ENCODE measurements around the gene UBALD2. TPM values are rescaled to one million over a fixed set of nuclear protein-coding genes. Genes with fewer than 3 reads are reported as not detected.

Gene UBALD2
- polyA plus RNA-seq, 1 donor (not counting 4 experiments of a cell fraction or from before 2014, with no cell fraction given): 33.9 TPM

- no peak overlapping the region for H3K9ac ChIP-seq (ENCODE audit: control insufficient read depth, extremely low read depth, insufficient read depth, low read length)
- no peak for TF ChIP-seq EZH2 (IDR thresholded peaks at IDR 0.05; ENCODE audit: low read length)
- TF ChIP-seq, protein P1, sequence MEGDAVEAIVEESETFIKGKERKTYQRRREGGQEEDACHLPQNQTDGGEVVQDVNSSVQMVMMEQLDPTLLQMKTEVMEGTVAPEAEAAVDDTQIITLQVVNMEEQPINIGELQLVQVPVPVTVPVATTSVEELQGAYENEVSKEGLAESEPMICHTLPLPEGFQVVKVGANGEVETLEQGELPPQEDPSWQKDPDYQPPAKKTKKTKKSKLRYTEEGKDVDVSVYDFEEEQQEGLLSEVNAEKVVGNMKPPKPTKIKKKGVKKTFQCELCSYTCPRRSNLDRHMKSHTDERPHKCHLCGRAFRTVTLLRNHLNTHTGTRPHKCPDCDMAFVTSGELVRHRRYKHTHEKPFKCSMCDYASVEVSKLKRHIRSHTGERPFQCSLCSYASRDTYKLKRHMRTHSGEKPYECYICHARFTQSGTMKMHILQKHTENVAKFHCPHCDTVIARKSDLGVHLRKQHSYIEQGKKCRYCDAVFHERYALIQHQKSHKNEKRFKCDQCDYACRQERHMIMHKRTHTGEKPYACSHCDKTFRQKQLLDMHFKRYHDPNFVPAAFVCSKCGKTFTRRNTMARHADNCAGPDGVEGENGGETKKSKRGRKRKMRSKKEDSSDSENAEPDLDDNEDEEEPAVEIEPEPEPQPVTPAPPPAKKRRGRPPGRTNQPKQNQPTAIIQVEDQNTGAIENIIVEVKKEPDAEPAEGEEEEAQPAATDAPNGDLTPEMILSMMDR (optimal IDR thresholded peaks at IDR 0.05 in 1 of 3, IDR thresholded peaks at IDR 0.05 in 1 of 3, conservative IDR thresholded peaks at IDR 0.05 in 1 of 3; ENCODE audit: extremely low read depth in 1 of 3, insufficient read depth in 2 of 3, low read length in 3 of 3): no peak
- dilution Hi-C loops (cut with MboI; ENCODE audit: extremely low pct_ligation_motif_present, low sequenced_read_pairs): no loop called here
These were observed 31.7 kb downstream of the UBALD2 start for GRCh38 chr17:76296889-76297288.

GRCh38 chr17:76297436-76297835 is 32.3 kb downstream of the UBALD2 start:
- DNase-seq (ENCODE audit: low read depth, low spot score): no peak
- H4K20me1 ChIP-seq (ENCODE audit: control insufficient read depth, extremely low read depth, insufficient read depth, low read length): no peaks in the 10 kb centered on the region
- no peak overlapping the region for H3K4me3 ChIP-seq (ENCODE audit: control insufficient read depth in 2 of 3, extremely low read depth in 1 of 3, insufficient read depth in 2 of 3, low read depth in 1 of 3, low read length in 3 of 3)
- no peaks in the 10 kb centered on the region for H3K9me3 ChIP-seq (ENCODE audit: control insufficient read depth, low read depth, low read length)
- no peak overlapping the region for H3K27ac ChIP-seq (ENCODE audit: control insufficient read depth, insufficient read depth, low read length)
- no peaks in the 10 kb centered on the region for H3K27me3 ChIP-seq (ENCODE audit: control insufficient read depth, extremely low read depth, insufficient read depth, low read length)
- no peaks in the 10 kb centered on the region for H3K79me2 ChIP-seq (ENCODE audit: control insufficient read depth, insufficient read depth, low read length)
- no peak for TF ChIP-seq EZH2 (IDR thresholded peaks at IDR 0.05; ENCODE audit: low read length)
- TF ChIP-seq, protein P1 (optimal IDR thresholded peaks at IDR 0.05 in 1 of 3, IDR thresholded peaks at IDR 0.05 in 1 of 3, conservative IDR thresholded peaks at IDR 0.05 in 1 of 3; ENCODE audit: extremely low read depth in 1 of 3, insufficient read depth in 2 of 3, low read length in 3 of 3): no peak
- H3K9me1 ChIP-seq (ENCODE audit: control insufficient read depth, extremely low read depth, insufficient read depth, low read length): no peaks in the 10 kb centered on the region
- no peak for FAIRE-seq
- no peaks in the 10 kb centered on the region for H3K4me1 ChIP-seq (ENCODE audit: control insufficient read depth, extremely low read depth, insufficient read depth, low read length)
- H3K4me2 ChIP-seq (ENCODE audit: control insufficient read depth, extremely low read depth, insufficient read depth, low read depth, low read length): no peak overlapping the region
- no peak overlapping the region for H3K9ac ChIP-seq (ENCODE audit: control insufficient read depth, extremely low read depth, insufficient read depth, low read length)
- no peak overlapping the region for H2AFZ ChIP-seq (ENCODE audit: control insufficient read depth, low read length)
- H3K36me3 ChIP-seq (ENCODE audit: control insufficient read depth in 2 of 2, extremely low read depth in 1 of 2, insufficient read depth in 2 of 2, low read length in 2 of 2): peaks cover 0 to 7% of the 10 kb centered on the region in 2 experiments
- dilution Hi-C loops (cut with MboI; ENCODE audit: extremely low pct_ligation_motif_present, low sequenced_read_pairs): no loop called here

More at GRCh38 chr17:76296889-76297288, 31.7 kb downstream of the UBALD2 start:
- H3K9me3 ChIP-seq (ENCODE audit: control insufficient read depth, low read depth, low read length): no peaks in the 10 kb centered on the region
- no peaks in the 10 kb centered on the region for H3K27me3 ChIP-seq (ENCODE audit: control insufficient read depth, extremely low read depth, insufficient read depth, low read length)
- H4K20me1 ChIP-seq (ENCODE audit: control insufficient read depth, extremely low read depth, insufficient read depth, low read length): no peaks in the 10 kb centered on the region
- H3K79me2 ChIP-seq (ENCODE audit: control insufficient read depth, insufficient read depth, low read length): no peaks in the 10 kb centered on the region
- H3K36me3 ChIP-seq (ENCODE audit: control insufficient read depth in 2 of 2, extremely low read depth in 1 of 2, insufficient read depth in 2 of 2, low read length in 2 of 2): peaks cover 0 to 9% of the 10 kb centered on the region in 2 experiments
- H3K4me1 ChIP-seq (ENCODE audit: control insufficient read depth, extremely low read depth, insufficient read depth, low read length): no peaks in the 10 kb centered on the region
- FAIRE-seq (no peak), DNase-seq (ENCODE audit: low read depth, low spot score) (no peak)
- H3K4me2 ChIP-seq (ENCODE audit: control insufficient read depth, extremely low read depth, insufficient read depth, low read depth, low read length): no peak overlapping the region
- no peaks in the 10 kb centered on the region for H3K9me1 ChIP-seq (ENCODE audit: control insufficient read depth, extremely low read depth, insufficient read depth, low read length)
- H3K4me3 ChIP-seq (ENCODE audit: control insufficient read depth in 2 of 3, extremely low read depth in 1 of 3, insufficient read depth in 2 of 3, low read depth in 1 of 3, low read length in 3 of 3): no peak overlapping the region
- H2AFZ ChIP-seq (ENCODE audit: control insufficient read depth, low read length): no peak overlapping the region
- H3K27ac ChIP-seq (ENCODE audit: control insufficient read depth, insufficient read depth, low read length): no peak overlapping the region

Measured in keratinocyte (primary cell).